ENCODE results near the gene UBAC2.

UBAC2 gene

GRCh38 chr13:99280166-99280565 is 79.5 kb downstream of the UBAC2 start:
- TF ChIP-seq ZFX (IDR thresholded peaks at IDR 0.05; ENCODE audit: borderline replicate concordance) (no peak), CTCF (IDR thresholded peaks at IDR 0.05) (no peak)

GRCh38 chr13:99281811-99282263 is 81.2 kb downstream of the UBAC2 start:
- TF ChIP-seq CTCF (IDR thresholded peaks at IDR 0.05) (no peak), ZFX (IDR thresholded peaks at IDR 0.05; ENCODE audit: borderline replicate concordance) (no peak)
- no peak overlapping the region for H3K27ac ChIP-seq

More at GRCh38 chr13:99280166-99280565, 79.5 kb downstream of the UBAC2 start:
- H3K27ac ChIP-seq: no peak overlapping the region

- TF ChIP-seq CTCF (IDR thresholded peaks at IDR 0.05) (no peak), ZFX (IDR thresholded peaks at IDR 0.05; ENCODE audit: borderline replicate concordance) (no peak)
- H3K27ac ChIP-seq: no peak overlapping the region
Observed at GRCh38 chr13:99282264-99283231, 81.9 kb downstream of the UBAC2 start.

GRCh38 chr13:99285432-99286182 is 85.0 kb downstream of the UBAC2 start:
- H3K27ac ChIP-seq: no peak overlapping the region
- TF ChIP-seq CTCF (IDR thresholded peaks at IDR 0.05) (no peak), ZFX (IDR thresholded peaks at IDR 0.05; ENCODE audit: borderline replicate concordance) (no peak)

- H3K27ac ChIP-seq: no peak overlapping the region
- no peak for TF ChIP-seq ZFX (IDR thresholded peaks at IDR 0.05; ENCODE audit: borderline replicate concordance)
- no peak for TF ChIP-seq CTCF (IDR thresholded peaks at IDR 0.05)
Observed at GRCh38 chr13:99287551-99287950, 86.9 kb downstream of the UBAC2 start.

- H3K27ac ChIP-seq: no peak overlapping the region
- no peak for TF ChIP-seq ZFX (IDR thresholded peaks at IDR 0.05; ENCODE audit: borderline replicate concordance)
- TF ChIP-seq CTCF (IDR thresholded peaks at IDR 0.05): no peak
Observed at GRCh38 chr13:99288089-99288488, 87.4 kb downstream of the UBAC2 start.
